AG09309 (cell line): ENCODE measurements around the gene LYZL6.

Experiments
- DNase-seq: peaks from one replicate; pipeline ENCODE4 v3.0.0-alpha.2; 2010; ENCODE audit warnings: low read depth
- H3K4me3 ChIP-seq: 2 replicates; pipeline ENCODE4 v1.5.1; 2011; ENCODE audit warnings: mild to moderate bottlenecking, low read depth, low read length, moderate library complexity; ENCODE audit not compliant: control insufficient read depth
- CTCF ChIP-seq: IDR thresholded peaks from 2 replicates; pipeline ENCODE4 v1.5.1; 2011; ENCODE audit warnings: mild to moderate bottlenecking, low read depth, low read length, inconsistent platforms; ENCODE audit not compliant: insufficient read depth, control insufficient read depth; ENCODE audit errors: missing control alignments

Gene LYZL6

DNA sequence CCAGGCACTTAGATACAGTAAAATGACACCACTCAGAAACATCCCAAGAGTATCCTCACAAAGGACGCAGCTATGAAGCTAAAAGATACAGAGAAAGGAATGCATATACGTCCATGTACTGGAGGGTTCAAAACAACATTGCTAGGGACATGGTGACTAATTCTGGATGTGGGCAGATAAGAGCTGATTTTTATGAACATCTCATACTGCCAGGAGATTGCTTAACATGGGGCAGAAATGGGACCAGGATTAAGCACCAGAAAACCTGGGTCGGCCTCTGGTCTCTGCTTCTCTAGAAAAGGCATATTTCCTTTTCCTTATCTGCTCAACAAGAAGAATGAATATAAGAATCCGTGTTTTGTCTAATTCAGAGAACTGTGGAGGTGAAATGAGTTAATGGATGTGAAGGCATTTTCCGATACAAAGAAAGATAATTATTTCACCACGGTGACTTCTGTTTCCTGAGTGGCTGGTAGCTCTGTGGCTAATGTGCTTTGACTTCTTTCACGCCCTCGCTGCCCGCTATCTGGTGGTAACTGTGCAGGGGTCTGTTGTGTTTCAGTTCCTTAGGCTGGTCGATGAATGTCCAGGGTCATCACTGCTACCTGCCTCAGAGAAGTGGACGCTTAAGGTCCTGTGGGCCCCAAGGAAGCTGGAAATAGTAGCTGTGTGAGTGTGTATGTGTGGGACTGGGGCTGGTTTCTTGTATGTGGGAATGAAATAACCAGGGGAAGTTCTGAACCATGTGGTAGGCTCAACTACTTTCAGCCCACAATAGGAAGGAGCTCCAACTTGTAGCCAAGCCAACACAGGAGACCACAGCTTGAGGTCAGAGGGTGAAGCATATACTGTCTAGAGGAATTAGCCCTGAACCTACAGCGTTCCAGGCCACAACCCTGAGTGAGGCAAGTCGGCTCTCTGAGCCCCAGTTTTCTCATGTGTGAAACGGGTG is 47.6 kb downstream of the LYZL6 start:
- TF ChIP-seq CTCF = no peak
- peak; percentile 71 for DNase-seq
- H3K4me3 ChIP-seq = no peak overlapping the region

DNA sequence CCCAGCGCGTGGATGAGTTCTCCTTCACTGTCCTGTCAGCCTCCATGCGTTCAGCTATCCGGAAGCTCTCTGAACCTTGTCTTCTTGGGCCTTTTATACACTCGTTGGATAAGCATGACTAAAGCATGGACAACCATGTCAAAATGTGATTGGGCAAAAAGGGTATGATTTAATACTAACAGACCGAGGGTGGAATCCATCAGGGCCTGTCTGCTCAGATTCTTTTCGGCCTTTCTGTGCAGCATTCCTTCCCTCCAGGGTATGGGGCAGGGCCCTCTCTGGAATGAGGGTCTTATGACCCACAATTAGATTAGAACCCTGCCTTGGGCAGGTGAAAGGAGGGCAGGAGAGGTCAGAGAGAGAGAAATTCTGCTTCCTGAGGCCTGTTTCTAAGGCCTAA is 49.3 kb downstream of the LYZL6 start:
- no peak overlapping the region for H3K4me3 ChIP-seq
- TF ChIP-seq CTCF = no peak
- no peak for DNase-seq

- no peak for TF ChIP-seq CTCF
- H3K4me3 ChIP-seq = no peak overlapping the region
- no peak for DNase-seq
These were observed 49.8 kb downstream of the LYZL6 start for GRCh38 chr17:35893751-35894150.

DNA sequence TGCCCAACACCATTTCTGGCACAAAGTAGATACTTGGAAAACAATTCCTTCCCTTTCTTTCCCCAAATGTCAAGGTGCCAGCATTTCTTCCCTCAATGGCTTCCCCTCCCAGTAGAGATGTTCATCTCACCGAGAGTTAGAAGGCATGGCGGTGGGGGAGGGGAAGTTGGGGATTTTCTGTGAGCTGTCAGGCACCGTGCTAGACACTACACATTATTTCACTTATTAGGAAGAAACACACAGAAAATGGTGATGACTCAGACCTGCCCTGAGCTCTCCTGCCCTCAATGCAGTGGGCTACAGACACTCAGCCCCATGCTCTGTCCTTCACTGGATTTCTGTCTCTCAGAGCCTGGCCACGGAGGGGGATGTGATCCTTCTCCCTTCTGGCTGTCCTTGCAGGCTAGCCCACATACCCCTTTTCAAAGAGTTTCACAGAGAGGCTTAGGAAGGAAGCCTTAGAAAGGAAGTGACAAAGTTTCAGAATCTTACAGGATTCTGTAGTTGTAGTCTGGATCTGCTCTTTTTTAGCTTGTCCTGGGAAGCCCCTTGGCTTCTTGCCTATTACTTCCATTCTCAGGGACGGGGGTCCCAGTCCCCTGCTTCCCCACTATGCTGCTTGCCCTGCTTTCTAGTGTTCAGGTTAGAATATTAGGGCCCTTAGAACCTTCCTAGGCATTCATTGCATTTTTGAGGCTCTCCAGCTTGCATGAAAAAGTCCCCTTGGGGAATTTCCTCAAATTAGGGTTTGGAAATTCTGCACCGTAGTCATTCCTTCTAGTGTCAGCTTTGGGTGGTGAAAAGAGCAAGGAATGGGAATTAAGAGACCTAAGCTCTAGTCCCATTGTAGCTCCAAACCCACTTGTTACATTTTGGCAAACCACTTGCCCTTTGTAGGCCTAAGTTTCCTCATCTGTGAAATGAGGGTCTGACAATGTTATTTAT is 51.1 kb downstream of the LYZL6 start:
- H3K4me3 ChIP-seq = no peak overlapping the region
- DNase-seq = no peak
- no peak for TF ChIP-seq CTCF

DNA sequence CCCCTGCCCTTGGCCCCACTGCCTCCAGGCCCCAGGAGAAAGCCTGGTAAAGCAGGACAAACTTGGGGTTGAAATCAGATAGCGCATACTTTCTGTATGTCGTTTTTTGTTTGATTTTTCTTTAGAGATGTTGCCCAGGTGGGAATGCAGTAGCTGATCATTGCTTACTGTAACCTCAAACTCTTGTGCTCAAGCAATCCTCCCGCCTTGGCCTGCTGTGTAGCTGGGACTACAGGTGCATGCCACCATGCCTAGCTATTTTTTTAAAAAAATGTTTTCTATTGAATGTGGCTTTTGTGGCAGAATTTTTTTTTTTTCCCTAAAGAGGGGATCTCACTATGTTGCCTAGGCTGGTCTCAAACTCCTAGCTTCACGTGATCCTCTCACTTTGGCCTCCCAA is 52.2 kb downstream of the LYZL6 start:
- TF ChIP-seq CTCF = no peak
- no peak overlapping the region for H3K4me3 ChIP-seq
- DNase-seq = no peak

GRCh38 chr17:35890774-35891155 is 52.7 kb downstream of the LYZL6 start:
- no peak for TF ChIP-seq CTCF
- H3K4me3 ChIP-seq = no peak overlapping the region
- DNase-seq = no peak
